ENCODE results near the gene MEI4.
"Not testable (repeated sequence)": the region's sequence is repeated elsewhere in the genome, so short reads cannot be mapped to it uniquely, and the experiment has no call there.

The MEI4 gene

GRCh38 chr6:77815531-77815930 lies 162.7 kb downstream of the MEI4 start:
- DNase-seq (ENCODE audit: low spot score), result no peak

- DNase-seq (ENCODE audit: low spot score), result no peak
These were observed 164.0 kb downstream of the MEI4 start for GRCh38 chr6:77816766-77817270.

GRCh38 chr6:77822265-77822664 lies 169.4 kb downstream of the MEI4 start:
- no peak for DNase-seq (ENCODE audit: low spot score)

GRCh38 chr6:77825204-77825603 lies 172.4 kb downstream of the MEI4 start:
- no peak for DNase-seq (ENCODE audit: low spot score)

GRCh38 chr6:77829736-77830135 lies 176.9 kb downstream of the MEI4 start:
- no peak for DNase-seq (ENCODE audit: low spot score)

- not testable (repeated sequence) for DNase-seq (ENCODE audit: low spot score)
These were observed 180.9 kb downstream of the MEI4 start for GRCh38 chr6:77833749-77834148.

- no peak for DNase-seq (ENCODE audit: low spot score)
These were observed 181.8 kb downstream of the MEI4 start for GRCh38 chr6:77834591-77834996.

- DNase-seq (ENCODE audit: low spot score), result no peak
These were observed 184.4 kb downstream of the MEI4 start for GRCh38 chr6:77837034-77837784.

- DNase-seq (ENCODE audit: low spot score), result no peak
These were observed 186.5 kb downstream of the MEI4 start for GRCh38 chr6:77839292-77839691.

- no peak for DNase-seq (ENCODE audit: low spot score)
These were observed 192.0 kb downstream of the MEI4 start for GRCh38 chr6:77844822-77845221.

- no peak for DNase-seq (ENCODE audit: low spot score)
These were observed 200.6 kb downstream of the MEI4 start for GRCh38 chr6:77853401-77853800.

- no peak for DNase-seq (ENCODE audit: low spot score)
These were observed 203.6 kb downstream of the MEI4 start for GRCh38 chr6:77856391-77856790.

- no peak for DNase-seq (ENCODE audit: low spot score)
These were observed 204.6 kb downstream of the MEI4 start for GRCh38 chr6:77857421-77857820.

- no peak for DNase-seq (ENCODE audit: low spot score)
These were observed 223.5 kb downstream of the MEI4 start for GRCh38 chr6:77876300-77876699.

GRCh38 chr6:77879527-77879926 lies 226.7 kb downstream of the MEI4 start:
- no peak for DNase-seq (ENCODE audit: low spot score)

GRCh38 chr6:77880501-77880900 lies 227.7 kb downstream of the MEI4 start:
- no peak for DNase-seq (ENCODE audit: low spot score)

GRCh38 chr6:77883851-77884250 lies 231.0 kb downstream of the MEI4 start:
- DNase-seq (ENCODE audit: low spot score), result no peak

- no peak for DNase-seq (ENCODE audit: low spot score)
These were observed 240.6 kb downstream of the MEI4 start for GRCh38 chr6:77893391-77893790.

- DNase-seq (ENCODE audit: low spot score), result no peak
These were observed 253.2 kb downstream of the MEI4 start for GRCh38 chr6:77906070-77906469.

- DNase-seq (ENCODE audit: low spot score), result no peak
These were observed 258.0 kb downstream of the MEI4 start for GRCh38 chr6:77910826-77911225.

GRCh38 chr6:77926198-77926751 lies 273.4 kb downstream of the MEI4 start:
- no peak for DNase-seq (ENCODE audit: low spot score)

- no peak for DNase-seq (ENCODE audit: low spot score)
These were observed 277.5 kb downstream of the MEI4 start for GRCh38 chr6:77930382-77930781.

GRCh38 chr6:77930952-77931351 lies 278.1 kb downstream of the MEI4 start:
- no peak for DNase-seq (ENCODE audit: low spot score)

- no peak for DNase-seq (ENCODE audit: low spot score)
These were observed 309.2 kb downstream of the MEI4 start for GRCh38 chr6:77962070-77962469.

All from AG08396 (cell line).